DMS79 (cell line): ENCODE measurements around the gene STAB2.

Experiments used
- DNase-seq: peaks from one replicate; lab custom pipeline; 2025; lab: John Stamatoyannopoulos, UW

STAB2 gene

GRCh38 chr12:103690426-103690825, 103.4 kb downstream of the STAB2 start:
- no peak for DNase-seq

DNA sequence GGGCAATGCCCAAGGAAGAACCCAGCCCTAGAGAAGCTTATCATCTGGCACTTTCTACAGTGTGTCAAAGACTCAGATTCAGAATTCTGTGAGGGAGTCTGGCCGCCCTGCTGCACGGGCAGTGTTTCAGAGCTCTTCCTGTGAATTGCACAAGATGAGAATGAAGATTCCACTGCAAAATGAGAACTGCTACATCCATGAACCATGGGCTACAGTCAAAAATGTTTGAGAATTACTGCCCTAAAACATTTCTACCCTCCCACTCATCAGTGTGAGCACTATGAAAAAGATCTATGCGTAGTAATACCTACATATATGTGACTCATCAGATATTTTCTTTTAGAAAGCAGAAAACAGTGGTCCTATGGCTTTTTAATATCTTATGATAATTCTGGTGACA, 104.0 kb downstream of the STAB2 start:
- DNase-seq = no peak

DNA sequence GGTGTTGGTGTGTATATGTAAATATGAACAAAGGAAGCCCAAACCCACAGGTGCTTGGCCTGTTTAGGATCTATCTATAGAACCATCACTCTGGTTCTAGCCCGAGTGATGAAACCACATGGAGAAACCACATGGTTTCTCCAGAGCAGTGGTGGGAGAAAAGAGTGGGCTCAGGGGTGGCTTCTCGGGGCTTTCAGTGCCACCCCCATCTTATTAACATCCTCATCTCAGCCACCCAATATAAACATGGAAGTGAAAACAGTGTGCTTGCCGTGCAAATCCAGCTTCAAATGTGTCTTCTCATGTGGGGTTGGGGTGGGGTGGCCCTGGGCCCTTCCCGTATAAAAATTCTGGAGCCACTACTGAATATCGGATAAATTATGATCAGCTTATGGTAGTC, 109.0 kb downstream of the STAB2 start:
- no peak for DNase-seq

DNA sequence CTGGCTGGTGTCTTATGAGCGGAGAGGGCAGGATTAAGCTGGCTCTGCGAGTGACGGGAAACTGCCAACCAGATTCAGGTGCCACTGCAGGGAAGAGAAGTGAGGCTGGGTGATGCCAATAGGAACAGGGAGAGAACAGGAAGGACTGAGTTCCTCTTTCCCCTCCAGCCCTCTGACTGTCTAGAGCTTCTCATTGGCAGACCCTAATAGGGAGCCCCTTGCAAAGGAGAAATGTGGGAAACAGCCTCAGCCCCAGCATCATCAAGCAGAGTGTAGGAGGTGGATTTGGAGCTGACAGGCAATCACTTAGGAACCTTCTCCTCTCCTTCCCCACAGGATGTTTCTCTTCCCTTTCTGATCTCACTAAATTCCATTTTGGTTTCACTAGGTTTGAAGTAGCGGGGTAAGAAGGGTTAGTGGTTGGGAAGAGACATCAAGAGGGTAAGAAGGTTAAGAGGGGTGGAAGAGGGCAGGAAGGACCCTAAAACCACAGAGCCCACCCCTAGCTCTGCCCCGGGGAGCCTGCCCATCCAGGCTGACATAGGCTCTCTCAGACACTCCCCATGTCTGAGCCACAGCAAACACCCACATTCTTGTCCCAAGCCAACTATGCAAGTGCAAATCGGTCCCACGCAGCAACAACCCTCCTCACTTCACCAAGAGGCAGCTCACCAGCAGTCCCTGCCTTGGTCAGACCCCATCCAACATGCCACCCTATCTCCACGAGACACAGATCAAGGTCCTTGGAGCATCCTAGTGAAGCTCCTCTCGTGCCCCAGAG, 111.1 kb downstream of the STAB2 start:
- no peak for DNase-seq

- DNase-seq = no peak
Observed at GRCh38 chr12:103698752-103699560, 111.9 kb downstream of the STAB2 start.

DNA sequence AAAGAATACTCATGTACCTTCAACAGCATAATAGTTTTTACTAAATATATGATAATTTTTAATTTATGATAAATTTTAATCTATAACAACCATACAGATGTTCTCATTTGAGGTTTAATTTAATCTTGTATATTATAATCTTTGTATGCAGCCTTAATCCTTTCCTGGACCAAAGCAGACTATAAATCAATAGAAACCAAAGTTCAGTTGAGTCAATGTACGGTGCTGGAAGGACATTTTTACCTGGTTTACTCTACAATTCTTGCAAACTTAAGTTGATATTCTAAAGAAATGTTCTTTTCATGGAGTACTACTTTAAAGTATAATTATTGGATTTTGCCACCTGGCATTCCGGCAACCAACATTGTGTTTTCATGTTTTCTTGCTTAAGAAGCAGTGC, 118.0 kb downstream of the STAB2 start:
- no peak for DNase-seq

GRCh38 chr12:103705927-103706326, 118.9 kb downstream of the STAB2 start:
- no peak for DNase-seq

GRCh38 chr12:103707446-103707845, 120.4 kb downstream of the STAB2 start:
- DNase-seq = no peak

DNA sequence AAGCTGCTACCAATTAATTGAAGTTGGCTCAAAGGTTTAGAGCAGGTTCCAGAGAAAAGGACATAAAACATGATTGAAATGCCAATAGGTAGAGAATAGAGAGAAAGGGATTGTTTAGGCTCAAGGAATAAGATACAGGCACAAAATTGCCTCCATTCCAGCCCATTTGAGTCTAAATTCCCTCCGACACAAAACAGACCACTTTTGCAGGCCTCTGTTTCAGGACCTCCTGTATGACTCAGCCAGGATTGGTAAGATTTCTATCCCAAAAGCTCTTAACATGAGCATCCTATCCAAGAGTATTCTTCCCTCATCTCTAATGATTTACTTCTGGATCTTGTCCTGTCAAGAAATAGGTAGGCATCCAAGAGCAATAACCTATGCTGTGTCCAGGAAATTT, 123.5 kb downstream of the STAB2 start:
- DNase-seq = no peak

GRCh38 chr12:103712216-103712615, 125.1 kb downstream of the STAB2 start:
- no peak for DNase-seq

GRCh38 chr12:103715494-103715893, 128.4 kb downstream of the STAB2 start:
- DNase-seq = no peak

DNA sequence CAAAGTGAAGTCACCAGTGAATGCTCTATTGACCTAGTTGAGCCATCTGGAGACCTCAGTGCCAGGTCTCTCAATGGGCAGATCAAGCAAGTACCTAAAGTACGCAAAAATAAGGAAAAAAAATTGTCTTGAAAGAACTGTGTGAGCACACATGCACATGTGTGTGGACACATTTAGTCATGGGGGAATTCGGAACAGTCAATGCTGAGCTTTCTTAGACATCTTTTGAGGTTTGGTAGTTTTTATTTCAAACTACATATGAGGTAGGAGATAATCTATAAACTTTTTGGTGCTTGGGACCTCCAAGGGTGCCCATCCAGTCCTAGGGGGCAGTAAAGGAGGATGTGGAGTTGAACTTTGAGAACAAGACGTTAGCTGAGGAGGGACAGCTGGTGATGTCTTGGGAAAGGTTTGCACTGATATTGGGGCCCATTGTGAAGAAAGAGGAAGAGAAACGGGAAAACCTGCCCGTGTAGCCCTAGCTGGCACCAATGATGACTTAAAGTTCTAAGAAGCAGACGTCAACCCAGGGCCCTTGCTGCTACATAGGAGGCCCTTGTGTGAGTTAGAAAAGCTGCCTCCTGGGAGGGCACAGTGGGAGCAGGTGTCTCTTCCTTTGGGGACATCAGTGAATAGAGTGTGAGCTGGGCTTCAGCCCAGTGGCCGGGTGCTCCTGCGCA, 129.6 kb downstream of the STAB2 start:
- no peak for DNase-seq

DNA sequence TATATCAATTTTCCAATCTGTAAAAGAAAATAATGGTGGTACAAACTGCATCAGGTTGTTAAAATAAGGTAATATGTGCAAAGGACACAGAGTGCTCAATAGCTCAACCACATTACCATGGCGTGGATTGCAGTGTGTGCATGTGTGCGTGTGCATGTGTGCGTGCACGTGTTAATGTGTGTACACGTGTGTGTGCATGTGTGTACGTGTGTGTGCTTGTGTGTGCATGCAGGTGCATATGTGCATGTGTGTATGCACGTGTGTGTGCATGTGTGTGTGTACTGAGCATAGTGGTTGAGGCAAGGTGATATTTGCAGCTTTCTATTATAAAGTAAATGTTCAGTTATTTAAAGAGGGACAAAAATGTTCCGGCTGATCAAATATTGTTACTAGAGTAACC, 138.3 kb downstream of the STAB2 start:
- DNase-seq = no peak

DNA sequence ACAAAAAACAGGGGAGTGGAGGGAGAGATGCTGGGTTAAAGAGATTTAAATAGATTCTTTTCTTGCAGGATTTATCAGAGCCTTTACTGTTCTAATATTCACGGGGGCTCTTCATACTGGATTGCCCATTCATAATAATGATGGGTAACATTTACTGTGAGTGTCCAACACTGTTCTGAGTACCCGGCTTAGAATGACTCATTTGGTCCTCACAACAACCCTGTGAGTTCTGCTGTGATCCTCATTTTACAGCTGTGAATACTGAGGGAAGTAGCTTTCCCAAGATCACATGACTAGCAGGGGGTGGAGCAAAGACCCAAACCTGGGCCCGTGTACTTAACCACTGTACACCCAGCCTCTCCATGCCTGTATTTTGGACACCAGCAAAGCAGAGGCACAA, 140.6 kb downstream of the STAB2 start:
- DNase-seq = no peak

DNA sequence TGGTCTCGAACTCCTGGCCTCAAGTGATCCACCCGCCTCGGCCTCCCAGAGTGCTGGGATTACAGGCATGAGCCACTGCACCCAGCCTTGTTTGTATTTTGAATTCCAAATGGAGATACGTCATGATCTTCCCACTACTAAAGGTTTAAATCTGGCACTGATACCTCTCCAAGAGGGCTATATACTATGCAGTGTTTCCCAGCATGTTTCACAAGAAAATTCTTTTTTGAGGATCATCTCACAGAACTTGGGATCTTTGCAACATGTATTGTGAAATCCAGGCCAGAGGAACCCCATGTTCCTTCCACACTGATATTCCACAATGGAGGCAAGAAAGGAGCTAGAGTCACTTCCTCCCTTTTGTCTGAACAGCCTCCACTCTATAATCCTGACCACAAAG, 141.2 kb downstream of the STAB2 start:
- DNase-seq = no peak

- DNase-seq = no peak
Observed at GRCh38 chr12:103729499-103729898, 142.4 kb downstream of the STAB2 start.

DNA sequence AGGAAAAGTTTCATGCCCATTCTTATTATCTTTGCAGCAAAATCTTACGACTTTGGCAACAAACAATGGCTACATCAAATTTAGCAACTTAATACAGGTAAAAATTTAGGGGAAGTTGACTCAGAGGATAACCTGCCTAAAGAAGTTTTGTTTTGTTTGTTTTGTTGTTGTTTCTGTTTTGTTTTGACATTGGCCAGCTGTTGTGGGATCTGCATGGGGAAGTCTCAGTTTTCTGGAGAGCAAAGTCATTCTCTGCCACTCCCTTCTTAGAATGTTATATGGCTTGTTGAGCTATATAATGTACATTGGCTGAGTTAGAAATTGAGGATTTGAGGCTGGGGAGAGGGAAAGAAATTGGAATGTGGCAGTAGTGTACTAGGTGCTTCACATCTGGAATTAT, 144.5 kb downstream of the STAB2 start:
- no peak for DNase-seq

GRCh38 chr12:103734863-103735262, 147.8 kb downstream of the STAB2 start:
- no peak for DNase-seq

- no peak for DNase-seq
Observed at GRCh38 chr12:103735291-103735690, 148.2 kb downstream of the STAB2 start.

GRCh38 chr12:103736572-103736971, 149.5 kb downstream of the STAB2 start:
- DNase-seq = no peak

- no peak for DNase-seq
Observed at GRCh38 chr12:103737881-103738280, 150.8 kb downstream of the STAB2 start.

GRCh38 chr12:103742349-103742932, 155.4 kb downstream of the STAB2 start:
- peak; percentile 74 for DNase-seq

- no peak for DNase-seq
Observed at GRCh38 chr12:103743788-103744187, 156.7 kb downstream of the STAB2 start.
